K562 (cell line): ENCODE measurements around the gene RNF11. TPM values are rescaled to one million over a fixed set of nuclear protein-coding genes. Genes with fewer than 3 reads are reported as not detected.

Source experiments
- ATF3 ChIP-seq, 2 experiments: fragments of 450-650 bp in 1 of 2; sonication (generic) in 1 of 2; formaldehyde crosslinking in 1 of 2; IDR thresholded peaks in 1 of 2; conservative IDR thresholded peaks in 1 of 2; 2 replicates each; pipeline versions ENCODE4 v1.6.1 to v1.8.1; 2016 to 2023; ENCODE audit warnings: mild to moderate bottlenecking in 2 of 2, moderate library complexity in 2 of 2, inconsistent platforms in 1 of 2, missing genetic modification reagents in 1 of 2
- CHAMP1 ChIP-seq: fragments of 450-650 bp; IDR thresholded peaks from 2 replicates; pipeline ENCODE4 v1.6.1; 2016; ENCODE audit warnings: mild to moderate bottlenecking
- CHD1 ChIP-seq: fragments of 200-600 bp; sonication (generic); IDR thresholded peaks from one replicate; pipeline ENCODE4 v1.6.1; 2012; ENCODE audit warnings: mild to moderate bottlenecking, moderate library complexity, low read length, inconsistent platforms
- DDX20 ChIP-seq: fragments of 450-650 bp; IDR thresholded peaks from 2 replicates; pipeline ENCODE4 v1.6.1; 2016; ENCODE audit warnings: missing genetic modification characterization, low read depth, mild to moderate bottlenecking, missing compliant biosample characterization, moderate library complexity
- DPF2 ChIP-seq: fragments of 450-650 bp; IDR thresholded peaks from 2 replicates; pipeline ENCODE4 v1.6.1; 2016
- ID3 ChIP-seq, 2 experiments: fragments of 250-450 bp in 1 of 2; fragments of 450-650 bp in 1 of 2; sonication (Bioruptor Pico) in 1 of 2; IDR thresholded peaks; 2 replicates each; pipeline versions ENCODE4 v1.6.1 to v1.8.0; 2016 to 2021; ENCODE audit warnings: mild to moderate bottlenecking in 2 of 2, moderate library complexity in 2 of 2, missing compliant biosample characterization in 1 of 2, missing genetic modification characterization in 1 of 2
- JUNB ChIP-seq: fragments of 450-650 bp; formaldehyde crosslinking; conservative IDR thresholded peaks from 2 replicates; pipeline ENCODE4 v1.4.0; 2020; ENCODE audit warnings: mild to moderate bottlenecking
- KAT7 ChIP-seq: sonication (generic); formaldehyde crosslinking; IDR thresholded peaks from 2 replicates; pipeline ENCODE4 v1.8.0; 2022; ENCODE audit warnings: missing genetic modification reagents, mild to moderate bottlenecking, borderline replicate concordance
- POLR3G ChIP-seq: IDR thresholded peaks from 2 replicates; pipeline ENCODE4 v1.6.1; 2011; ENCODE audit not compliant: insufficient read length, insufficient replicate concordance; ENCODE audit errors: extremely low read depth
- SMARCA5 ChIP-seq: fragments of 450-650 bp; IDR thresholded peaks from 2 replicates; pipeline ENCODE4 v1.6.1; 2016
- STAT5A ChIP-seq: IDR thresholded peaks from 2 replicates; pipeline ENCODE4 v1.6.1; 2012; ENCODE audit warnings: low read length, inconsistent platforms, borderline replicate concordance
- TCFL5 ChIP-seq: fragments of 250-450 bp; sonication (Bioruptor Pico); conservative IDR thresholded peaks from 2 replicates; pipeline ENCODE4 v1.6.1; 2021; ENCODE audit warnings: mild to moderate bottlenecking, moderate library complexity, matching md5 sums
- TRIM24 ChIP-seq, 2 experiments: fragments of 450-650 bp; IDR thresholded peaks; 2 replicates each; pipeline ENCODE4 v1.6.1; 2016
- TSHZ1 ChIP-seq: fragments of 250-450 bp; sonication (Bioruptor Pico); IDR thresholded peaks from 2 replicates; pipeline ENCODE4 v1.4.0; 2020; ENCODE audit warnings: mild to moderate bottlenecking, moderate library complexity
- USF1 ChIP-seq: sonication (generic); formaldehyde crosslinking; IDR thresholded peaks from 2 replicates; pipeline ENCODE4 v1.9.0; 2022; ENCODE audit warnings: mild to moderate bottlenecking, missing genetic modification reagents
- ZC3H11A ChIP-seq: IDR thresholded peaks from 2 replicates; pipeline ENCODE4 v1.6.1; 2012; ENCODE audit warnings: low read depth, low read length, improper control_type of control experiment
- ZFP1 ChIP-seq: fragments of 450-650 bp; formaldehyde crosslinking; IDR thresholded peaks from 2 replicates; pipeline ENCODE4 v1.4.0; 2020; ENCODE audit warnings: mild to moderate bottlenecking, mixed read lengths
- ZNF431 ChIP-seq: sonication (generic); formaldehyde crosslinking; IDR thresholded peaks from 2 replicates; pipeline ENCODE4 v1.8.0; 2022; ENCODE audit warnings: mild to moderate bottlenecking, missing genetic modification reagents
- ZNF57 ChIP-seq: fragments of 450-650 bp; formaldehyde crosslinking; IDR thresholded peaks from 2 replicates; pipeline ENCODE4 v1.4.0; 2020; ENCODE audit warnings: mild to moderate bottlenecking, moderate library complexity
- polyA plus RNA-seq, 8 experiments: library from polyadenylated mRNA; depleted of rRNA in 4 of 8; stranded (reverse) in 5 of 8; unstranded in 3 of 8; fragments of >200 nt; fragmentation: Nextera tagmentation in 2 of 8; fragmentation: Illumina TruSeq in 1 of 8; extraction: Ambion mirVana in 2 of 8; extraction: Trizol in 1 of 8; gene quantifications; 2 replicates each; pipeline versions ENCODE4 v1.2.1 to v1.2.3, GENCODE V29; 2011 to 2014; ENCODE audit warnings: inconsistent platforms in 1 of 8, missing spikeins in 1 of 8
- total RNA-seq, 7 experiments: library from RNA; depleted of rRNA in 6 of 7; stranded (reverse); fragments of >200 nt in 6 of 7; fragmentation: Illumina TruSeq in 2 of 7; extraction: Trizol in 2 of 7; gene quantifications; 2 replicates each; pipeline versions ENCODE4 v1.2.1 to v1.2.3, GENCODE V29; 2011 to 2021; ENCODE audit warnings: low replicate concordance in 1 of 7

RNF11 gene
- total and polyA plus RNA-seq, 9 of the 15 experiments (the other 6 are each of a cell fraction or from before 2014, with no cell fraction given): 5.7 to 34.3 (median 23.1) TPM

GRCh38 chr1:51236531-51237350, 668 bp downstream of the RNF11 start (continued):
- TF ChIP-seq ZNF57 (CRISPR knock-in tag) (no peak), TSHZ1 (CRISPR knock-in tag) (no peak), POLR3G (no peak), ID3 (CRISPR knock-in tag; IDR thresholded peaks at IDR 0.05) (no peak), ID3 (tag; IDR thresholded peaks at IDR 0.05) (no peak), KAT7 (peak; percentile 78; the same call in 1 of the 2 replicates), CHAMP1 (no peak), SMARCA5 (no peak), STAT5A (no peak), ATF3 (IDR thresholded peaks at IDR 0.05) (no peak), ATF3 (CRISPR knock-in tag; conservative IDR thresholded peaks at IDR 0.05) (no peak), TCFL5 (CRISPR knock-in tag) (no peak), DDX20 (no peak), ZFP1 (CRISPR knock-in tag) (no peak), ZC3H11A (no peak), USF1 (CRISPR knock-in tag) (no peak), TRIM24 (IDR thresholded peaks at IDR 0.05) (no peak), ZNF431 (CRISPR knock-in tag) (no peak; the same call in 1 of the 2 replicates), CHD1 (peak; percentile 60), DPF2 (no peak), JUNB (no peak)
